Breast epithelium (tissue), 4 donors: ENCODE data around the gene STXBP4. TPM values are rescaled to one million over a fixed set of nuclear protein-coding genes. Genes with fewer than 3 reads are reported as not detected.

ENCODE experiments used
- DNase-seq, 2 donors: peaks; one replicate each; pipeline ENCODE4 v3.0.0-alpha.2; 2019; ENCODE audit warnings: low spot score in 2 of 2
- H3K27ac ChIP-seq, 2 donors: fragments of 200-600 bp; sonication (generic) in 1 of 2; one replicate each; pipeline ENCODE4 v1.5.1; 2016 to 2019; ENCODE audit warnings: mild to moderate bottlenecking in 1 of 2
- H3K27me3 ChIP-seq, 2 donors: fragments of 200-600 bp; sonication (generic) in 1 of 2; one replicate each; pipeline versions ENCODE4 v1.5.1 to v1.6.0; 2017 to 2019; ENCODE audit warnings: control low read depth in 1 of 2, mild to moderate bottlenecking in 1 of 2
- H3K36me3 ChIP-seq: fragments of 200-600 bp; one replicate; pipeline ENCODE4 v1.5.1; 2019
- H3K4me1 ChIP-seq, 2 donors: fragments of 200-600 bp; sonication (generic); one replicate each; pipeline ENCODE4 v1.5.1; 2016 to 2019; ENCODE audit warnings: control low read depth in 1 of 2
- H3K4me3 ChIP-seq, 3 donors: fragments of 200-600 bp; sonication (generic); 1 replicate in 2 of 3; 2 replicates in 1 of 3; pipeline ENCODE4 v1.5.1; 2016 to 2019; ENCODE audit warnings: mild to moderate bottlenecking in 3 of 3, moderate library complexity in 2 of 3
- H3K9me3 ChIP-seq, 2 donors: fragments of 200-600 bp; sonication (generic) in 1 of 2; one replicate each; pipeline ENCODE4 v1.5.1; 2016 to 2019; ENCODE audit warnings: control low read depth in 1 of 2
- CTCF ChIP-seq, 3 donors: fragments of 450-650 bp; IDR thresholded peaks; one replicate each; pipeline ENCODE4 v1.5.1; 2016 to 2017; ENCODE audit warnings: antibody characterized with exemption in 3 of 3, mild to moderate bottlenecking in 3 of 3, moderate library complexity in 3 of 3
- POLR2A ChIP-seq: fragments of 450-650 bp; IDR thresholded peaks from one replicate; pipeline ENCODE4 v1.6.1; 2016; ENCODE audit warnings: antibody characterized with exemption, mild to moderate bottlenecking, moderate library complexity
- POLR2AphosphoS5 ChIP-seq, 3 donors: sonication (generic); formaldehyde crosslinking; IDR thresholded peaks; one replicate each; pipeline ENCODE4 v1.6.1; 2017; ENCODE audit warnings: antibody characterized with exemption in 3 of 3
- intact Hi-C: fragments of 100-400 bp; cut with DNase I; formaldehyde crosslinking; loops from one replicate; pipeline ENCODE4 v1.15.1; 2023; ENCODE audit warnings: low total_unique reads
- total RNA-seq, 3 donors: library from RNA; depleted of rRNA; stranded (reverse); fragments of >200 nt; gene quantifications; one replicate each; pipeline ENCODE4 v1.1.0, GENCODE V29; 2016

Gene STXBP4
- total RNA-seq, 3 donors from 2014 or later, result 10.4 to 29.2 (median 20.2) TPM

GRCh38 chr17:55154101-55154500 is 185.5 kb downstream of the STXBP4 start:
- TF ChIP-seq POLR2AphosphoS5 (IDR thresholded peaks at IDR 0.05), result no peak
- H3K27ac ChIP-seq, result no peak overlapping the region
- no peaks in the 10 kb centered on the region for H3K36me3 ChIP-seq
- H3K4me3 ChIP-seq, result no peak overlapping the region
- no peaks in the 10 kb centered on the region for H3K4me1 ChIP-seq
- H3K9me3 ChIP-seq, result no peaks in the 10 kb centered on the region
- intact Hi-C loops, result no loop called here
- H3K27me3 ChIP-seq, result no peaks in the 10 kb centered on the region
- no peak for DNase-seq

GRCh38 chr17:55155856-55156560 is 187.4 kb downstream of the STXBP4 start:
- intact Hi-C loops, result no loop called here
- no peaks in the 10 kb centered on the region for H3K36me3 ChIP-seq
- no peak overlapping the region for H3K27ac ChIP-seq
- no peak overlapping the region for H3K4me3 ChIP-seq
- no peaks in the 10 kb centered on the region for H3K27me3 ChIP-seq
- no peak for DNase-seq
- H3K4me1 ChIP-seq, result no peaks in the 10 kb centered on the region
- TF ChIP-seq CTCF (IDR thresholded peaks at IDR 0.05) (no peak), POLR2A (no peak), POLR2AphosphoS5 (IDR thresholded peaks at IDR 0.05) (no peak)
- H3K9me3 ChIP-seq, result no peaks in the 10 kb centered on the region

DNA sequence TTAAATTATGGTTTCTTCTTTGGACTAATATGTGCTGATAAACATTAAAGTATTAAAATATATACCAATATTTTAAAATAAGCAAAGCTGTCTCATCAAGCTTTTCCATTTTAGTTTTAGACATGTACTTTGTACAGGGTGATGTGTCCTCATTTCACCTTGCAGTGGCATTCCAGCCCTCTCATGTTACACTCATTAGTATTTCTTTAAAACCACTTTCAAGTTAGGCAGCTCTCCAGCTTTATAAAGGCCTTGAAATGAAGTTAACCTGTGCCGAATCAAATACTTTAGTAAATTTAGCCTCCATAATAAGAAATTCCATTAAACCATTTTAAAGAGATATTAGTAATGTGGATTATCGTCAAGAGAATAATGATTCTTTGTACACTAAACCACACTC is 188.6 kb downstream of the STXBP4 start:
- no peak for DNase-seq
- H3K27ac ChIP-seq, result no peak overlapping the region

DNA sequence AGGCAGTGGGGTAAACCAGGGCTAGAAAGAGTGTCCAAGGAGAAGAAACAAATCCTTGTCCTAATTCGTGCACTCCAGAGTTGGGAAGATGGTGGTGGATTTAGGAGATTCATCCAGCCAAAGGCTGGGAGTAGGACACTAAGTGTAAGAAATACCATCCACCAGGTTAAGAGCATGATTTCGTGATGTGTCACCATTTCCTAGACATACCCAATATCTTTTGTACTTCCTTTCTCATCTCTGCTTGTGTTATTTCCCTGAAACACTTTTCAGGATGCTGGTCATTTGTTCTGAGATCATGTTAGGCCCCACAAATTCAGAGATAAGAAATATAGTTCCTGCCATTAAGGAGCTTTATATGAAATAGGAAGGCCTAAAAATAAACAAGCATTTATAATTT is 189.9 kb downstream of the STXBP4 start:
- H3K36me3 ChIP-seq, result no peaks in the 10 kb centered on the region
- H3K4me1 ChIP-seq, result no peaks in the 10 kb centered on the region
- DNase-seq, result no peak
- H3K27me3 ChIP-seq, result no peaks in the 10 kb centered on the region
- TF ChIP-seq CTCF (IDR thresholded peaks at IDR 0.05), result no peak
- no peak for TF ChIP-seq POLR2AphosphoS5 (IDR thresholded peaks at IDR 0.05)
- TF ChIP-seq POLR2A, result no peak
- H3K9me3 ChIP-seq, result no peaks in the 10 kb centered on the region
- no peak overlapping the region for H3K4me3 ChIP-seq
- intact Hi-C loops, result no loop called here
- no peak overlapping the region for H3K27ac ChIP-seq

More for the DNA sequence above, 188.6 kb downstream of the STXBP4 start:
- no peaks in the 10 kb centered on the region for H3K27me3 ChIP-seq
- no peaks in the 10 kb centered on the region for H3K36me3 ChIP-seq
- intact Hi-C loops, result no loop called here
- H3K4me1 ChIP-seq, result no peaks in the 10 kb centered on the region
- no peak overlapping the region for H3K4me3 ChIP-seq
- H3K9me3 ChIP-seq, result no peaks in the 10 kb centered on the region
- no peak for TF ChIP-seq CTCF (IDR thresholded peaks at IDR 0.05)
- no peak for TF ChIP-seq POLR2A
- TF ChIP-seq POLR2AphosphoS5 (IDR thresholded peaks at IDR 0.05), result no peak

GRCh38 chr17:55159251-55159650 is 190.7 kb downstream of the STXBP4 start:
- H3K27me3 ChIP-seq, result no peaks in the 10 kb centered on the region
- no peak overlapping the region for H3K27ac ChIP-seq
- intact Hi-C loops, result no loop called here
- no peak for TF ChIP-seq CTCF (IDR thresholded peaks at IDR 0.05)
- TF ChIP-seq POLR2A, result no peak
- TF ChIP-seq POLR2AphosphoS5 (IDR thresholded peaks at IDR 0.05), result no peak
- no peak overlapping the region for H3K4me3 ChIP-seq
- no peak for DNase-seq
- H3K4me1 ChIP-seq, result no peaks in the 10 kb centered on the region
- H3K9me3 ChIP-seq, result no peaks in the 10 kb centered on the region
- H3K36me3 ChIP-seq, result no peaks in the 10 kb centered on the region
